ENCODE data around the gene PSME2.

PSME2 gene, protein sequence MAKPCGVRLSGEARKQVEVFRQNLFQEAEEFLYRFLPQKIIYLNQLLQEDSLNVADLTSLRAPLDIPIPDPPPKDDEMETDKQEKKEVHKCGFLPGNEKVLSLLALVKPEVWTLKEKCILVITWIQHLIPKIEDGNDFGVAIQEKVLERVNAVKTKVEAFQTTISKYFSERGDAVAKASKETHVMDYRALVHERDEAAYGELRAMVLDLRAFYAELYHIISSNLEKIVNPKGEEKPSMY

GRCh38 chr14:24146453-24146977 lies at the start of gene PSME2:
Gene PSME2, minus strand, starts transcription at chr14:24146610. Its CDS starts 29 bp downstream, at chr14:24146581.
- Histone ChIP-seq H3K36me3 (ENCODE audit: control insufficient read depth in 2 of 2, insufficient read depth in 1 of 2, low read length in 2 of 2) (peaks cover 12 to 53% of the 10 kb centered on the region in 2 experiments), H3K4me3 (ENCODE audit: low read depth, low read length) (peak within 1 kb of the TSS; percentile 91), H3K27ac (ENCODE audit: extremely low read depth, low read depth, low read length) (peak within 1 kb of the TSS; percentile 81; the same call in 1 of the 2 replicates), H3K4me1 (ENCODE audit: control insufficient read depth, insufficient read depth, low read length) (peaks cover 8% of the 10 kb centered on the region), H3K9me3 (ENCODE audit: control insufficient read depth, insufficient read depth, low read depth, low read length) (no peaks in the 10 kb centered on the region)
- CTCF ChIA-PET = interaction anchor here (0.5 to 3.7 kb wide), 8 partner anchors 9 to 65 kb away, joined by 3 to 34 read pairs (median 4); partner anchors contain the start of gene IRF9
- POLR2A ChIA-PET = interaction anchor here (0.6 to 3.8 kb wide), 19 partner anchors 10 to 125 kb away, joined by 3 to 79 read pairs (median 7); partner anchors contain the start of genes CHMP4A, DCAF11, IPO4 and IRF9
- TF ChIP-seq EGR2 (tag by site-specific recombination; IDR thresholded peaks at IDR 0.05; ENCODE audit: low read depth) = 0 out of 2 replicates have a peak, but pooled peaks have one; percentile 29
- TF ChIP-seq, protein P1, sequence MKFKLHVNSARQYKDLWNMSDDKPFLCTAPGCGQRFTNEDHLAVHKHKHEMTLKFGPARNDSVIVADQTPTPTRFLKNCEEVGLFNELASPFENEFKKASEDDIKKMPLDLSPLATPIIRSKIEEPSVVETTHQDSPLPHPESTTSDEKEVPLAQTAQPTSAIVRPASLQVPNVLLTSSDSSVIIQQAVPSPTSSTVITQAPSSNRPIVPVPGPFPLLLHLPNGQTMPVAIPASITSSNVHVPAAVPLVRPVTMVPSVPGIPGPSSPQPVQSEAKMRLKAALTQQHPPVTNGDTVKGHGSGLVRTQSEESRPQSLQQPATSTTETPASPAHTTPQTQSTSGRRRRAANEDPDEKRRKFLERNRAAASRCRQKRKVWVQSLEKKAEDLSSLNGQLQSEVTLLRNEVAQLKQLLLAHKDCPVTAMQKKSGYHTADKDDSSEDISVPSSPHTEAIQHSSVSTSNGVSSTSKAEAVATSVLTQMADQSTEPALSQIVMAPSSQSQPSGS (tag by site-specific recombination; IDR thresholded peaks at IDR 0.05; ENCODE audit: low read depth) = no peak
- TF ChIP-seq ZBTB10 (tag by site-specific recombination; IDR thresholded peaks at IDR 0.05) = peak; percentile 70; the same call in 1 of the 2 replicates
- peak; percentile 29; the same call in 1 of the 2 replicates for TF ChIP-seq ZIC2 (tag by site-specific recombination; IDR thresholded peaks at IDR 0.05)
- no peak for TF ChIP-seq ZNF394 (tag by site-specific recombination; IDR thresholded peaks at IDR 0.05; ENCODE audit: borderline replicate concordance)
- TF ChIP-seq, protein P2, sequence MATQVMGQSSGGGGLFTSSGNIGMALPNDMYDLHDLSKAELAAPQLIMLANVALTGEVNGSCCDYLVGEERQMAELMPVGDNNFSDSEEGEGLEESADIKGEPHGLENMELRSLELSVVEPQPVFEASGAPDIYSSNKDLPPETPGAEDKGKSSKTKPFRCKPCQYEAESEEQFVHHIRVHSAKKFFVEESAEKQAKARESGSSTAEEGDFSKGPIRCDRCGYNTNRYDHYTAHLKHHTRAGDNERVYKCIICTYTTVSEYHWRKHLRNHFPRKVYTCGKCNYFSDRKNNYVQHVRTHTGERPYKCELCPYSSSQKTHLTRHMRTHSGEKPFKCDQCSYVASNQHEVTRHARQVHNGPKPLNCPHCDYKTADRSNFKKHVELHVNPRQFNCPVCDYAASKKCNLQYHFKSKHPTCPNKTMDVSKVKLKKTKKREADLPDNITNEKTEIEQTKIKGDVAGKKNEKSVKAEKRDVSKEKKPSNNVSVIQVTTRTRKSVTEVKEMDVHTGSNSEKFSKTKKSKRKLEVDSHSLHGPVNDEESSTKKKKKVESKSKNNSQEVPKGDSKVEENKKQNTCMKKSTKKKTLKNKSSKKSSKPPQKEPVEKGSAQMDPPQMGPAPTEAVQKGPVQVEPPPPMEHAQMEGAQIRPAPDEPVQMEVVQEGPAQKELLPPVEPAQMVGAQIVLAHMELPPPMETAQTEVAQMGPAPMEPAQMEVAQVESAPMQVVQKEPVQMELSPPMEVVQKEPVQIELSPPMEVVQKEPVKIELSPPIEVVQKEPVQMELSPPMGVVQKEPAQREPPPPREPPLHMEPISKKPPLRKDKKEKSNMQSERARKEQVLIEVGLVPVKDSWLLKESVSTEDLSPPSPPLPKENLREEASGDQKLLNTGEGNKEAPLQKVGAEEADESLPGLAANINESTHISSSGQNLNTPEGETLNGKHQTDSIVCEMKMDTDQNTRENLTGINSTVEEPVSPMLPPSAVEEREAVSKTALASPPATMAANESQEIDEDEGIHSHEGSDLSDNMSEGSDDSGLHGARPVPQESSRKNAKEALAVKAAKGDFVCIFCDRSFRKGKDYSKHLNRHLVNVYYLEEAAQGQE (tag by site-specific recombination; IDR thresholded peaks at IDR 0.05) = 0 out of 2 replicates have a peak, but pooled peaks have one; percentile 51
- peak; percentile 24; the same call in 1 of the 2 replicates for TF ChIP-seq ZBTB8A (tag by site-specific recombination; IDR thresholded peaks at IDR 0.05)
- TF ChIP-seq PATZ1 (tag by site-specific recombination; IDR thresholded peaks at IDR 0.05) = peak; percentile 99
- TF ChIP-seq ZNF146 (tag by site-specific recombination; IDR thresholded peaks at IDR 0.05) = no peak
- peak; percentile 40; the same call in 1 of the 2 replicates for TF ChIP-seq OSR2 (tag by site-specific recombination; IDR thresholded peaks at IDR 0.05)
- TF ChIP-seq, protein P3, sequence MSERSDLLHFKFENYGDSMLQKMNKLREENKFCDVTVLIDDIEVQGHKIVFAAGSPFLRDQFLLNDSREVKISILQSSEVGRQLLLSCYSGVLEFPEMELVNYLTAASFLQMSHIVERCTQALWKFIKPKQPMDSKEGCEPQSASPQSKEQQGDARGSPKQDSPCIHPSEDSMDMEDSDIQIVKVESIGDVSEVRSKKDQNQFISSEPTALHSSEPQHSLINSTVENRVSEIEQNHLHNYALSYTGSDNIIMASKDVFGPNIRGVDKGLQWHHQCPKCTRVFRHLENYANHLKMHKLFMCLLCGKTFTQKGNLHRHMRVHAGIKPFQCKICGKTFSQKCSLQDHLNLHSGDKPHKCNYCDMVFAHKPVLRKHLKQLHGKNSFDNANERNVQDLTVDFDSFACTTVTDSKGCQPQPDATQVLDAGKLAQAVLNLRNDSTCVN (tag by site-specific recombination; optimal IDR thresholded peaks at IDR 0.05) = peak; percentile 38
- 0 out of 2 replicates have a peak, but pooled peaks have one; percentile 22 for TF ChIP-seq ZNF2 (tag by site-specific recombination; IDR thresholded peaks at IDR 0.05)
- TF ChIP-seq, protein P4, sequence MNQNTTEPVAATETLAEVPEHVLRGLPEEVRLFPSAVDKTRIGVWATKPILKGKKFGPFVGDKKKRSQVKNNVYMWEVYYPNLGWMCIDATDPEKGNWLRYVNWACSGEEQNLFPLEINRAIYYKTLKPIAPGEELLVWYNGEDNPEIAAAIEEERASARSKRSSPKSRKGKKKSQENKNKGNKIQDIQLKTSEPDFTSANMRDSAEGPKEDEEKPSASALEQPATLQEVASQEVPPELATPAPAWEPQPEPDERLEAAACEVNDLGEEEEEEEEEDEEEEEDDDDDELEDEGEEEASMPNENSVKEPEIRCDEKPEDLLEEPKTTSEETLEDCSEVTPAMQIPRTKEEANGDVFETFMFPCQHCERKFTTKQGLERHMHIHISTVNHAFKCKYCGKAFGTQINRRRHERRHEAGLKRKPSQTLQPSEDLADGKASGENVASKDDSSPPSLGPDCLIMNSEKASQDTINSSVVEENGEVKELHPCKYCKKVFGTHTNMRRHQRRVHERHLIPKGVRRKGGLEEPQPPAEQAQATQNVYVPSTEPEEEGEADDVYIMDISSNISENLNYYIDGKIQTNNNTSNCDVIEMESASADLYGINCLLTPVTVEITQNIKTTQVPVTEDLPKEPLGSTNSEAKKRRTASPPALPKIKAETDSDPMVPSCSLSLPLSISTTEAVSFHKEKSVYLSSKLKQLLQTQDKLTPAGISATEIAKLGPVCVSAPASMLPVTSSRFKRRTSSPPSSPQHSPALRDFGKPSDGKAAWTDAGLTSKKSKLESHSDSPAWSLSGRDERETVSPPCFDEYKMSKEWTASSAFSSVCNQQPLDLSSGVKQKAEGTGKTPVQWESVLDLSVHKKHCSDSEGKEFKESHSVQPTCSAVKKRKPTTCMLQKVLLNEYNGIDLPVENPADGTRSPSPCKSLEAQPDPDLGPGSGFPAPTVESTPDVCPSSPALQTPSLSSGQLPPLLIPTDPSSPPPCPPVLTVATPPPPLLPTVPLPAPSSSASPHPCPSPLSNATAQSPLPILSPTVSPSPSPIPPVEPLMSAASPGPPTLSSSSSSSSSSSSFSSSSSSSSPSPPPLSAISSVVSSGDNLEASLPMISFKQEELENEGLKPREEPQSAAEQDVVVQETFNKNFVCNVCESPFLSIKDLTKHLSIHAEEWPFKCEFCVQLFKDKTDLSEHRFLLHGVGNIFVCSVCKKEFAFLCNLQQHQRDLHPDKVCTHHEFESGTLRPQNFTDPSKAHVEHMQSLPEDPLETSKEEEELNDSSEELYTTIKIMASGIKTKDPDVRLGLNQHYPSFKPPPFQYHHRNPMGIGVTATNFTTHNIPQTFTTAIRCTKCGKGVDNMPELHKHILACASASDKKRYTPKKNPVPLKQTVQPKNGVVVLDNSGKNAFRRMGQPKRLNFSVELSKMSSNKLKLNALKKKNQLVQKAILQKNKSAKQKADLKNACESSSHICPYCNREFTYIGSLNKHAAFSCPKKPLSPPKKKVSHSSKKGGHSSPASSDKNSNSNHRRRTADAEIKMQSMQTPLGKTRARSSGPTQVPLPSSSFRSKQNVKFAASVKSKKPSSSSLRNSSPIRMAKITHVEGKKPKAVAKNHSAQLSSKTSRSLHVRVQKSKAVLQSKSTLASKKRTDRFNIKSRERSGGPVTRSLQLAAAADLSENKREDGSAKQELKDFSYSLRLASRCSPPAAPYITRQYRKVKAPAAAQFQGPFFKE (tag by site-specific recombination; IDR thresholded peaks at IDR 0.05; ENCODE audit: borderline replicate concordance) = no peak
- peak; percentile 70 for TF ChIP-seq ZNF335 (tag by site-specific recombination; conservative IDR thresholded peaks at IDR 0.05)
- TF ChIP-seq KLF9 (tag by site-specific recombination; IDR thresholded peaks at IDR 0.05; ENCODE audit: low read depth) = peak; percentile 67
- TF ChIP-seq YY2 (tag by site-specific recombination; IDR thresholded peaks at IDR 0.05) = no peak
